Measurements from ENCODE around the gene MBD5. TPM values are rescaled to one million over a fixed set of nuclear protein-coding genes. Genes with fewer than 3 reads are reported as not detected.

MBD5 gene
- total RNA-seq, 1 experiment from 2014 or later: 8.5 TPM

DNA sequence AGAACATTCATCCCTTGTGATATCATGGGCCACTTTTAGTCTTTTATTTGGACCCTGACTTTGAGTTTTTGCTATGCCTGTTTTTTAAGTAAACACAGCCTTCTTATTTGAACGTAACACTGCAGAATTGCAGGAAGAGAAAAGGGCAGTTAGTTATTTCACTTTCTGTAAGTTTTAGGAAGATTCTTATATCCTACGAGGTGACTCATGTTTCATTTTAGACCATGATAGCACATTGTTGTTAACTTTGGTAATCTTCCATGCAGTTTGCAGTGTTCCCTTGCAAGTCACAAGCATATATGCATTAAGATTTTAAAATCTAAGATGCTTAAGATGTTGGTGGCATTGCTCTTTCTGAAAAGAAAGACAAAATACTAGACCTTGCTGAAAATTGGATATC is 495.1 kb downstream of the MBD5 start:
- DNase-seq (no peak), ATAC-seq (no peak)
- TF ChIP-seq EZH2 (IDR thresholded peaks at IDR 0.05; ENCODE audit: low read length, unreplicated experiment) (no peak), EZH2phosphoT487 (IDR thresholded peaks at IDR 0.05; ENCODE audit: borderline replicate concordance, low read length) (no peak)
- TF ChIP-seq, protein P1, sequence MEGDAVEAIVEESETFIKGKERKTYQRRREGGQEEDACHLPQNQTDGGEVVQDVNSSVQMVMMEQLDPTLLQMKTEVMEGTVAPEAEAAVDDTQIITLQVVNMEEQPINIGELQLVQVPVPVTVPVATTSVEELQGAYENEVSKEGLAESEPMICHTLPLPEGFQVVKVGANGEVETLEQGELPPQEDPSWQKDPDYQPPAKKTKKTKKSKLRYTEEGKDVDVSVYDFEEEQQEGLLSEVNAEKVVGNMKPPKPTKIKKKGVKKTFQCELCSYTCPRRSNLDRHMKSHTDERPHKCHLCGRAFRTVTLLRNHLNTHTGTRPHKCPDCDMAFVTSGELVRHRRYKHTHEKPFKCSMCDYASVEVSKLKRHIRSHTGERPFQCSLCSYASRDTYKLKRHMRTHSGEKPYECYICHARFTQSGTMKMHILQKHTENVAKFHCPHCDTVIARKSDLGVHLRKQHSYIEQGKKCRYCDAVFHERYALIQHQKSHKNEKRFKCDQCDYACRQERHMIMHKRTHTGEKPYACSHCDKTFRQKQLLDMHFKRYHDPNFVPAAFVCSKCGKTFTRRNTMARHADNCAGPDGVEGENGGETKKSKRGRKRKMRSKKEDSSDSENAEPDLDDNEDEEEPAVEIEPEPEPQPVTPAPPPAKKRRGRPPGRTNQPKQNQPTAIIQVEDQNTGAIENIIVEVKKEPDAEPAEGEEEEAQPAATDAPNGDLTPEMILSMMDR (conservative IDR thresholded peaks at IDR 0.05; ENCODE audit: low read depth, low read length): no peak
- BruUV-seq (replicated peaks): no TSS peak
- no peak overlapping the region for H2AFZ ChIP-seq (ENCODE audit: low read length)
- no peak overlapping the region for H3K27ac ChIP-seq (ENCODE audit: low read length)
- no peak overlapping the region for H3K4me3 ChIP-seq (ENCODE audit: low read length)
- no peaks in the 10 kb centered on the region for H3F3A ChIP-seq (ENCODE audit: low read length, unreplicated experiment)
- POLR2A ChIA-PET (ENCODE audit: unreplicated experiment): no interaction called here
- H3K27me3 ChIP-seq (ENCODE audit: low read length): no peaks in the 10 kb centered on the region
- no peaks in the 10 kb centered on the region for H3K9me3 ChIP-seq (ENCODE audit: low read length)
- no peak overlapping the region for H3K9ac ChIP-seq (ENCODE audit: low read length)
- no peaks in the 10 kb centered on the region for H4K20me1 ChIP-seq (ENCODE audit: low read length)
- H3K79me2 ChIP-seq (ENCODE audit: low read length): no peaks in the 10 kb centered on the region
- no peaks in the 10 kb centered on the region for H3K36me3 ChIP-seq (ENCODE audit: low read depth, low read length)
- H3K4me1 ChIP-seq (ENCODE audit: insufficient read depth, low read length): no peaks in the 10 kb centered on the region
- H3K4me2 ChIP-seq (ENCODE audit: low read length): no peak overlapping the region
- CTCF ChIA-PET: no interaction called here
- intact Hi-C loops (cut with micrococcal nuclease): no loop called here
- H3K9me2 ChIP-seq (replicated peaks; ENCODE audit: low read length): no peaks in the 10 kb centered on the region

DNA sequence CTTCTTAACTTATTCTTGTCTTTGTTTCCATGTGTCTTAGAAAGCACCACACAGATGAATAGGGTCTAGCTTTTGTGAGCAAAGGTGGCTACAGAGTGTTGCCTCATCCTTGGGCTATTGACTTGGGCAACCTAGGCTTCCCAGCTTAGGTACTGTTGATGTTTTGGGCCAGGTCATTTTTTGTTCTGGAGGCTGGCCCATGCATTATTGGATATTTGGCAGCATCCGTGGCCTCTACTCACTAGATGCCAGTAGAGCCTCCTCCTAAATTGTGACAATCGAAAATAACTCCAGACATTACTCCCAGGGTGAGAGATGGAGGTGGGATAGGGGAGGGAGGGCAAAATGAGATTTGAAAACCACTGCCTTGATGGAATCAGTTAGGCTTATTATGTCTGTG is 496.4 kb downstream of the MBD5 start:
- H3K79me2 ChIP-seq (ENCODE audit: low read length): no peaks in the 10 kb centered on the region
- ChIA-PET CTCF (no interaction called here), POLR2A (ENCODE audit: unreplicated experiment) (no interaction called here)
- TF ChIP-seq, protein P1 (conservative IDR thresholded peaks at IDR 0.05; ENCODE audit: low read depth, low read length): no peak
- TF ChIP-seq EZH2 (IDR thresholded peaks at IDR 0.05; ENCODE audit: low read length, unreplicated experiment) (no peak), EZH2phosphoT487 (IDR thresholded peaks at IDR 0.05; ENCODE audit: borderline replicate concordance, low read length) (no peak)
- no peaks in the 10 kb centered on the region for H3F3A ChIP-seq (ENCODE audit: low read length, unreplicated experiment)
- no peaks in the 10 kb centered on the region for H4K20me1 ChIP-seq (ENCODE audit: low read length)
- H2AFZ ChIP-seq (ENCODE audit: low read length): no peak overlapping the region
- H3K27ac ChIP-seq (ENCODE audit: low read length): no peak overlapping the region
- H3K27me3 ChIP-seq (ENCODE audit: low read length): no peaks in the 10 kb centered on the region
- no peak overlapping the region for H3K4me3 ChIP-seq (ENCODE audit: low read length)
- no peak for ATAC-seq
- no peak for DNase-seq
- BruUV-seq (replicated peaks): no TSS peak
- no peak overlapping the region for H3K9ac ChIP-seq (ENCODE audit: low read length)
- H3K9me3 ChIP-seq (ENCODE audit: low read length): no peaks in the 10 kb centered on the region
- no peak overlapping the region for H3K4me2 ChIP-seq (ENCODE audit: low read length)
- intact Hi-C loops (cut with micrococcal nuclease): no loop called here
- no peaks in the 10 kb centered on the region for H3K4me1 ChIP-seq (ENCODE audit: insufficient read depth, low read length)
- no peaks in the 10 kb centered on the region for H3K36me3 ChIP-seq (ENCODE audit: low read depth, low read length)
- no peaks in the 10 kb centered on the region for H3K9me2 ChIP-seq (replicated peaks; ENCODE audit: low read length)

DNA sequence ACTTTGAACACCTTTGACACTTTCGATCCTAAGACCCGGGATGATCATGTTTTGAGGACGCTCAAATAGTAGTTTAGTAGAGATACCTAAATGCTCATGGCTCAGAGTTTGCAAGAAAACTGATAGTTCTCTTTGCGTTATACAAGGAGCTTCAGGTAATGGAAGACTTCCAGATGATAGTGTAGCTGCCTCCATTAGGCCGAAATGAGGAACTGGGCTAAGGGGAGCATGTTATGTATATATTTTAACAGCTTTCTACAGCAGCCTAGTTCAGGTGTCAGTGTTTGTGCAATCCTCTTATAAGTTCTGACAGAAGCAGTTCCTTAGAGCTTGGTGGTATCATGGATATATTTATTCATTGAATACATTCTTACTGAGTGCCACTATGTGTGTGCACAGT is 496.9 kb downstream of the MBD5 start:
- no peak overlapping the region for H3K4me2 ChIP-seq (ENCODE audit: low read length)
- no peaks in the 10 kb centered on the region for H3K79me2 ChIP-seq (ENCODE audit: low read length)
- H3K27ac ChIP-seq (ENCODE audit: low read length): no peak overlapping the region
- no peaks in the 10 kb centered on the region for H3K36me3 ChIP-seq (ENCODE audit: low read depth, low read length)
- H3F3A ChIP-seq (ENCODE audit: low read length, unreplicated experiment): no peaks in the 10 kb centered on the region
- DNase-seq (no peak), ATAC-seq (no peak)
- H3K9me3 ChIP-seq (ENCODE audit: low read length): no peaks in the 10 kb centered on the region
- no peak overlapping the region for H3K4me3 ChIP-seq (ENCODE audit: low read length)
- H2AFZ ChIP-seq (ENCODE audit: low read length): no peak overlapping the region
- TF ChIP-seq EZH2 (IDR thresholded peaks at IDR 0.05; ENCODE audit: low read length, unreplicated experiment) (no peak), EZH2phosphoT487 (IDR thresholded peaks at IDR 0.05; ENCODE audit: borderline replicate concordance, low read length) (no peak)
- TF ChIP-seq, protein P1 (conservative IDR thresholded peaks at IDR 0.05; ENCODE audit: low read depth, low read length): no peak
- CTCF ChIA-PET: no interaction called here
- no peak overlapping the region for H3K9ac ChIP-seq (ENCODE audit: low read length)
- no peaks in the 10 kb centered on the region for H3K4me1 ChIP-seq (ENCODE audit: insufficient read depth, low read length)
- H4K20me1 ChIP-seq (ENCODE audit: low read length): no peaks in the 10 kb centered on the region
- no peaks in the 10 kb centered on the region for H3K9me2 ChIP-seq (replicated peaks; ENCODE audit: low read length)
- POLR2A ChIA-PET (ENCODE audit: unreplicated experiment): no interaction called here
- BruUV-seq (replicated peaks): no TSS peak
- intact Hi-C loops (cut with micrococcal nuclease): no loop called here
- no peaks in the 10 kb centered on the region for H3K27me3 ChIP-seq (ENCODE audit: low read length)
